DMS 273 (cell line): ENCODE data around the gene ZSCAN26.
"Not testable (repeated sequence)": the region's sequence is repeated elsewhere in the genome, so short reads cannot be mapped to it uniquely, and the experiment has no call there.

Experiments
- DNase-seq: peaks from one replicate; lab custom pipeline; 2025; ENCODE audit not compliant: unreplicated experiment; lab: John Stamatoyannopoulos, UW

Gene ZSCAN26

DNA sequence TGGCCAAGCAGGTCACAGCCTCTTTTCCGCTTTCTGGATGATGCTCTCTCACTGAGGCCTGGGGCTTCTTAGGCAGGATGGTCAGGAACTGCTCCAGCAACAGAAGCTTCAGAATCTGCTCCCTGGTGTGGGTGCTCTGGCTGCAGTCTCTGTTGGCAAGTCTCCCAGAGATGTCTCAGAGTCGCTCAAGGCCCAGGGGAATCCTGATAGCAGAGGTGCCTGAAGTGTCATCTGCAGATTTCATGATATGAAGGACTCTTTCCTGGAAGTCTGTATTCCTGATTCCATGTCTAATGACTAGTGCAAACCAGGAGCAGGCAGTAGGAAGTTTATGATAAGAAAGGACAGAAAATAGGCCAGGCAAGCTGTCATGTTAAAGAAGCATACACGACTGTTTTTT is 48.7 kb downstream of the ZSCAN26 start:
- no peak for DNase-seq

- not testable (repeated sequence) for DNase-seq
These were observed 50.9 kb downstream of the ZSCAN26 start for GRCh38 chr6:28317866-28318265.

DNA sequence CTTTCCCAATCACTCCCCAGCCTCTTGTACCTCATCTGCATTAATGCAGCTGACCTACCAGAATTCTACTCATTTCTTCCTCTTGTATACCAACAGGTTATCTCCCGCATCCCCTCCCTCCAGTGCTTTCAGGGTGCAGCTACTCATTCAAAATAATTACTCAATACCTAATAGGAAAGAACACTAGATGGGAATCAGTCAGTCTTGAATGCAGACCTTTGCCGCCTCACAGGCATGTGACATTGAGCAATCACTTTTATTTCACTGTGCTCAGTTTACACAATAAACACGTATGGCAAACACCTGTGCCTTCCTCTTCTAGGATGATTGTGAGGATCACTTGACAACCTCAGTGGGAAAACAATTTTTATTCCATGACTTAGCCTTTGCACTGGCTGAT is 55.7 kb downstream of the ZSCAN26 start:
- DNase-seq, result no peak

- DNase-seq, result no peak
These were observed 57.0 kb downstream of the ZSCAN26 start for GRCh38 chr6:28323813-28324424.

DNA sequence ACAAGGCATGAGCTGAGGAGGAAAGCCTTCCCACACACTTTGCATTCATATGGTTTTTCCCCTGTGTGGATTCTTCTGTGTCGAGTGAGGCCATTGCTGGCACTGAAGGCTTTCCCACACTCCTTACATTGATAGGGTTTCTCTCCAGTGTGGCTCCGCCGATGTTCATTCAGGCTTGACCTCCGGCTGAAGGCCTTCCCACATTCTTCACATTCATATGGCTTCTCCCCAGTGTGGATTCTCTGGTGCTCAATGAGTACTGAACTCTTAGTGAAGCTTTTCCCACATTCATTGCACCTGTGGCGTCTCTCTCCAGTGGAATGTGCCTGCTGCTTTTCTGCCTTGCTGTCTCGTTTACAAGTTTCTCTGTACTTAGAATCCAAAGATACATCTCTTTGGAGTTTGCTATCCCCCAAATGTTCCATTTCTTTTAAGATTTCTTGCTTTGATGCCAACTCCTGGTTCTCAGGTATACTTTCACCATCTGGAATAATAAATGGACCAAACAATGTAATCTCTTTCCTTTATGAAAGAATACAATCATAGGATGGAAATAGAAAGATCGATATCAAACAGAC is 59.5 kb downstream of the ZSCAN26 start:
- DNase-seq, result no peak
